Activated CD8-positive, alpha-beta memory T cell treated with anti-CD3 and anti-CD28 coated beads, Interleukin-2, amount 10 ng/mL, durations not matched to agents 7 days and 5 days (primary cell): ENCODE data around the gene BCAN. TPM values are rescaled to one million over a fixed set of nuclear protein-coding genes. Genes with fewer than 3 reads are reported as not detected.

Experiments
- ATAC-seq: fragments of 150-1000 bp; cut with Tn5 transposase; one replicate; pipeline ENCODE4 v1.10.0; 2021; ENCODE audit warnings: moderate library complexity
- CTCF ChIA-PET: fragments of 350-600 bp; sonication (Branson Sonifier 250); formaldehyde crosslinking; loops from one replicate; lab custom pipeline; 2021; ENCODE audit warnings: antibody characterized with exemption; lab: Charles Lee
- DNase-seq: peaks from one replicate; pipeline ENCODE4 v3.0.0-alpha.2; 2020
- H3K27ac Mint-ChIP-seq: one replicate; pipeline ENCODE4 v1.8.0; 2021; ENCODE audit warnings: mild to moderate bottlenecking, mixed read lengths
- H3K27me3 Mint-ChIP-seq: one replicate; pipeline ENCODE4 v1.8.0; 2021; ENCODE audit warnings: mixed read lengths
- H3K36me3 Mint-ChIP-seq: one replicate; pipeline ENCODE4 v1.8.0; 2021; ENCODE audit warnings: mild to moderate bottlenecking, mixed read lengths
- H3K4me1 Mint-ChIP-seq: one replicate; pipeline ENCODE4 v1.8.0; 2021; ENCODE audit warnings: mixed read lengths
- H3K4me3 Mint-ChIP-seq: one replicate; pipeline ENCODE4 v1.8.0; 2021; ENCODE audit warnings: mild to moderate bottlenecking, moderate library complexity, mixed read lengths
- H3K9me3 Mint-ChIP-seq: one replicate; pipeline ENCODE4 v1.8.0; 2022; ENCODE audit warnings: low read depth, mixed read lengths
- total RNA-seq, 2 experiments: library from RNA; stranded (reverse); gene quantifications; one replicate each; pipeline ENCODE4 v1.2.3, GENCODE V29; 2021

The BCAN gene
- total RNA-seq, 2 experiments from 2014 or later: 0.07 TPM; not detected in 1

GRCh38 chr1:156668801-156669637 is 27.1 kb downstream of the BCAN start:
- CTCF ChIA-PET: interaction anchor here (1.3 to 2.8 kb wide), 4 partner anchors 11 to 57 kb away, joined by 3 to 8 read pairs (median 6); no protein-coding TSS in a partner anchor
- ATAC-seq (no peak), DNase-seq (no peak)
- peaks cover 13% of the 10 kb centered on the region for H3K4me1 Mint-ChIP-seq
- H3K27ac Mint-ChIP-seq: peak overlapping the region; percentile 31
- peaks cover 39% of the 10 kb centered on the region for H3K27me3 Mint-ChIP-seq
- H3K9me3 Mint-ChIP-seq: no peaks in the 10 kb centered on the region
- no peak overlapping the region for H3K4me3 Mint-ChIP-seq
- H3K36me3 Mint-ChIP-seq: no peaks in the 10 kb centered on the region

- no peak overlapping the region for H3K27ac Mint-ChIP-seq
- no peaks in the 10 kb centered on the region for H3K9me3 Mint-ChIP-seq
- CTCF ChIA-PET: interaction anchor here (1.2 to 2.8 kb wide), 3 partner anchors 12 to 46 kb away, joined by 3 to 8 read pairs (median 4); no protein-coding TSS in a partner anchor
- H3K4me3 Mint-ChIP-seq: no peak overlapping the region
- peaks cover 44% of the 10 kb centered on the region for H3K27me3 Mint-ChIP-seq
- no peak for ATAC-seq
- peaks cover 8% of the 10 kb centered on the region for H3K4me1 Mint-ChIP-seq
- no peaks in the 10 kb centered on the region for H3K36me3 Mint-ChIP-seq
- no peak for DNase-seq
Observed at GRCh38 chr1:156669794-156670193, 27.9 kb downstream of the BCAN start.

GRCh38 chr1:156670359-156670758 is 28.4 kb downstream of the BCAN start:
- H3K4me1 Mint-ChIP-seq: peaks cover 4% of the 10 kb centered on the region
- no peak overlapping the region for H3K27ac Mint-ChIP-seq
- H3K36me3 Mint-ChIP-seq: no peaks in the 10 kb centered on the region
- CTCF ChIA-PET: interaction anchor here (1.2 to 2.8 kb wide), 3 partner anchors 13 to 47 kb away, joined by 3 to 8 read pairs (median 4); no protein-coding TSS in a partner anchor
- no peaks in the 10 kb centered on the region for H3K9me3 Mint-ChIP-seq
- H3K27me3 Mint-ChIP-seq: peaks cover 49% of the 10 kb centered on the region
- ATAC-seq (no peak), DNase-seq (no peak)
- no peak overlapping the region for H3K4me3 Mint-ChIP-seq

GRCh38 chr1:156670791-156671190 is 28.9 kb downstream of the BCAN start:
- Mint-ChIP-seq H3K36me3 (no peaks in the 10 kb centered on the region), H3K27me3 (peaks cover 49% of the 10 kb centered on the region)

GRCh38 chr1:156671804-156672203 is 29.9 kb downstream of the BCAN start:
- no peak overlapping the region for H3K4me3 Mint-ChIP-seq
- peaks cover 54% of the 10 kb centered on the region for H3K27me3 Mint-ChIP-seq
- H3K9me3 Mint-ChIP-seq: no peaks in the 10 kb centered on the region
- ATAC-seq: no peak
- H3K27ac Mint-ChIP-seq: no peak overlapping the region
- no peak for DNase-seq
- no peaks in the 10 kb centered on the region for H3K4me1 Mint-ChIP-seq
- H3K36me3 Mint-ChIP-seq: no peaks in the 10 kb centered on the region
- CTCF ChIA-PET: interaction anchor here (1.2 to 14.8 kb wide), 3 partner anchors 10 to 54 kb away, joined by 4 to 170 read pairs (median 5); no protein-coding TSS in a partner anchor

More at GRCh38 chr1:156670791-156671190, 28.9 kb downstream of the BCAN start:
- DNase-seq: no peak
- no peak overlapping the region for H3K4me3 Mint-ChIP-seq
- peaks cover under 1% of the 10 kb centered on the region for H3K4me1 Mint-ChIP-seq
- CTCF ChIA-PET: interaction anchor here (1.2 to 2.1 kb wide), 3 partner anchors 13 to 55 kb away, joined by 3 to 5 read pairs (median 4); no protein-coding TSS in a partner anchor
- H3K9me3 Mint-ChIP-seq: no peaks in the 10 kb centered on the region
- H3K27ac Mint-ChIP-seq: no peak overlapping the region
- no peak for ATAC-seq

- ATAC-seq: no peak
- H3K27ac Mint-ChIP-seq: no peak overlapping the region
- DNase-seq: no peak
- CTCF ChIA-PET: interaction anchor here (0.7 to 14.8 kb wide), 3 partner anchors 16 to 49 kb away, joined by 3 to 170 read pairs (median 82); no protein-coding TSS in a partner anchor
- no peak overlapping the region for H3K4me3 Mint-ChIP-seq
- no peaks in the 10 kb centered on the region for H3K9me3 Mint-ChIP-seq
- H3K4me1 Mint-ChIP-seq: peaks cover 7% of the 10 kb centered on the region
- no peaks in the 10 kb centered on the region for H3K36me3 Mint-ChIP-seq
- H3K27me3 Mint-ChIP-seq: peaks cover 71% of the 10 kb centered on the region
Observed at GRCh38 chr1:156673387-156674121, 31.6 kb downstream of the BCAN start.

- no peaks in the 10 kb centered on the region for H3K36me3 Mint-ChIP-seq
- ATAC-seq: no peak
- CTCF ChIA-PET: interaction anchor here (0.9 to 14.8 kb wide), 7 partner anchors 14 to 55 kb away, joined by 4 to 185 read pairs (median 25); partner anchors contain the start of gene CRABP2
- no peak for DNase-seq
- no peak overlapping the region for H3K4me3 Mint-ChIP-seq
- peaks cover 7% of the 10 kb centered on the region for H3K4me1 Mint-ChIP-seq
- peaks cover 89% of the 10 kb centered on the region for H3K27me3 Mint-ChIP-seq
- no peaks in the 10 kb centered on the region for H3K9me3 Mint-ChIP-seq
- H3K27ac Mint-ChIP-seq: no peak overlapping the region
Observed at GRCh38 chr1:156675210-156676113, 33.5 kb downstream of the BCAN start.

GRCh38 chr1:156676114-156676819 is 34.4 kb downstream of the BCAN start:
- CTCF ChIA-PET: interaction anchor here (0.8 to 14.8 kb wide), 9 partner anchors 11 to 125 kb away, joined by 3 to 185 read pairs (median 12); partner anchors contain the start of gene CRABP2
- H3K27ac Mint-ChIP-seq: no peak overlapping the region
- no peaks in the 10 kb centered on the region for H3K36me3 Mint-ChIP-seq
- H3K4me1 Mint-ChIP-seq: peaks cover 7% of the 10 kb centered on the region
- H3K27me3 Mint-ChIP-seq: peaks cover 93% of the 10 kb centered on the region
- ATAC-seq (no peak), DNase-seq (no peak)
- no peak overlapping the region for H3K4me3 Mint-ChIP-seq
- H3K9me3 Mint-ChIP-seq: no peaks in the 10 kb centered on the region

- peaks cover 93% of the 10 kb centered on the region for H3K27me3 Mint-ChIP-seq
Observed at GRCh38 chr1:156676820-156677615, 35.1 kb downstream of the BCAN start, which contains the start of gene NES. Gene NES (minus strand): TSS chr1:156677407. CDS start chr1:156677264, 143 bp downstream.

GRCh38 chr1:156677616-156678596 is 36.0 kb downstream of the BCAN start:
- DNase-seq: no peak

More at GRCh38 chr1:156676820-156677615, 35.1 kb downstream of the BCAN start, which contains the start of gene NES:
- DNase-seq (no peak), ATAC-seq (no peak)
- no peaks in the 10 kb centered on the region for H3K36me3 Mint-ChIP-seq
- CTCF ChIA-PET: interaction anchor here (0.8 to 14.8 kb wide), 12 partner anchors 12 to 125 kb away, joined by 3 to 185 read pairs (median 7); partner anchors contain the start of genes BCAN and CRABP2
- H3K4me3 Mint-ChIP-seq: no peak within 1 kb of the TSS
- no peaks in the 10 kb centered on the region for H3K9me3 Mint-ChIP-seq
- no peak within 1 kb of the TSS for H3K27ac Mint-ChIP-seq
- H3K4me1 Mint-ChIP-seq: peaks cover 7% of the 10 kb centered on the region

More at GRCh38 chr1:156677616-156678596, 36.0 kb downstream of the BCAN start:
- CTCF ChIA-PET: interaction anchor here (0.7 to 14.8 kb wide), 15 partner anchors 11 to 251 kb away, joined by 3 to 185 read pairs (median 5); partner anchors contain the start of genes BCAN, CRABP2 and HAPLN2
- Mint-ChIP-seq H3K36me3 (no peaks in the 10 kb centered on the region), H3K4me1 (peaks cover 7% of the 10 kb centered on the region), H3K9me3 (no peaks in the 10 kb centered on the region), H3K27ac (no peak overlapping the region), H3K27me3 (peaks cover 88% of the 10 kb centered on the region), H3K4me3 (no peak overlapping the region)
- peak; percentile 31 for ATAC-seq
